Sigmoid colon (tissue), 7 donors: Measurements from ENCODE around the gene PACC1. TPM values are rescaled to one million over a fixed set of nuclear protein-coding genes. Genes with fewer than 3 reads are reported as not detected.

Experiments used
- DNase-seq: peaks from one replicate; pipeline ENCODE4 v3.0.0-alpha.2; 2019
- H3K27ac ChIP-seq, 4 donors: fragments of 200-600 bp; sonication (generic); one replicate each; pipeline ENCODE4 v1.5.1; 2016 to 2019; ENCODE audit warnings: mild to moderate bottlenecking in 1 of 4
- H3K27me3 ChIP-seq, 3 donors: fragments of 200-600 bp; sonication (generic); one replicate each; pipeline ENCODE4 v1.5.1; 2019; ENCODE audit warnings: mild to moderate bottlenecking in 1 of 3
- H3K36me3 ChIP-seq, 4 donors: fragments of 200-600 bp; sonication (generic); one replicate each; pipeline ENCODE4 v1.5.1; 2016 to 2019
- H3K4me1 ChIP-seq, 4 donors: fragments of 200-600 bp; sonication (generic); one replicate each; pipeline ENCODE4 v1.5.1; 2017 to 2019
- H3K4me3 ChIP-seq, 4 donors: fragments of 200-600 bp; sonication (generic); one replicate each; pipeline ENCODE4 v1.5.1; 2017 to 2019; ENCODE audit warnings: mild to moderate bottlenecking in 2 of 4, moderate library complexity in 1 of 4
- H3K9me3 ChIP-seq, 4 donors: fragments of 200-600 bp in 3 of 4; sonication (generic) in 3 of 4; one replicate each; pipeline versions ENCODE4 v1.5.1 to v1.6.1; 2013 to 2019
- EP300 ChIP-seq, 4 donors: sonication (generic); formaldehyde crosslinking; IDR thresholded peaks; one replicate each; pipeline ENCODE4 v1.6.1; 2017; ENCODE audit warnings: antibody characterized with exemption in 4 of 4
- POLR2A ChIP-seq, 2 donors: fragments of 450-650 bp; IDR thresholded peaks; one replicate each; pipeline ENCODE4 v1.6.1; 2016; ENCODE audit warnings: antibody characterized with exemption in 2 of 2, mild to moderate bottlenecking in 2 of 2, moderate library complexity in 2 of 2
- POLR2AphosphoS5 ChIP-seq, 4 donors: sonication (generic); formaldehyde crosslinking; IDR thresholded peaks; one replicate each; pipeline ENCODE4 v1.6.1; 2017; ENCODE audit warnings: antibody characterized with exemption in 4 of 4
- WGBS, 2 donors: extraction: QIAGEN DNeasy Blood & Tissue Kit; methylation state at CpG; one replicate each; pipeline ENCODE4 v1.1.7; 2013; 5-methylcytosine and 5-hydroxymethylcytosine counted together
- intact Hi-C: fragments of 100-400 bp; cut with DNase I; formaldehyde crosslinking; loops from one replicate; pipeline ENCODE4 v1.15.1; 2023
- polyA plus RNA-seq, 3 donors: library from polyadenylated mRNA; stranded (reverse); fragments of 200-250 nt; gene quantifications; one replicate each; pipeline ENCODE4 v1.2.3, GENCODE V29; 2013
- total RNA-seq, 4 donors: library from RNA; depleted of rRNA; stranded (reverse); fragments of >200 nt; gene quantifications; one replicate each; pipeline ENCODE4 v1.1.0, GENCODE V29; 2016
- TF ChIP-seq, protein P1 (sequence below), 4 experiments: fragments of 450-650 bp in 3 of 4; fragments of 200-600 bp in 1 of 4; IDR thresholded peaks; one replicate each; pipeline ENCODE4 v1.5.1; 2016 to 2019; ENCODE audit warnings: antibody characterized with exemption in 4 of 4, mild to moderate bottlenecking in 3 of 4, moderate library complexity in 2 of 4
- donor health status: healthy with polysubstance abuse.
- donor health status: Bipolar disorder and iron deficiency.
- donor health status: healthy.

Gene PACC1
- total and polyA plus RNA-seq, 7 donors: 0.60 to 6.9 (median 2.9) TPM

DNA sequence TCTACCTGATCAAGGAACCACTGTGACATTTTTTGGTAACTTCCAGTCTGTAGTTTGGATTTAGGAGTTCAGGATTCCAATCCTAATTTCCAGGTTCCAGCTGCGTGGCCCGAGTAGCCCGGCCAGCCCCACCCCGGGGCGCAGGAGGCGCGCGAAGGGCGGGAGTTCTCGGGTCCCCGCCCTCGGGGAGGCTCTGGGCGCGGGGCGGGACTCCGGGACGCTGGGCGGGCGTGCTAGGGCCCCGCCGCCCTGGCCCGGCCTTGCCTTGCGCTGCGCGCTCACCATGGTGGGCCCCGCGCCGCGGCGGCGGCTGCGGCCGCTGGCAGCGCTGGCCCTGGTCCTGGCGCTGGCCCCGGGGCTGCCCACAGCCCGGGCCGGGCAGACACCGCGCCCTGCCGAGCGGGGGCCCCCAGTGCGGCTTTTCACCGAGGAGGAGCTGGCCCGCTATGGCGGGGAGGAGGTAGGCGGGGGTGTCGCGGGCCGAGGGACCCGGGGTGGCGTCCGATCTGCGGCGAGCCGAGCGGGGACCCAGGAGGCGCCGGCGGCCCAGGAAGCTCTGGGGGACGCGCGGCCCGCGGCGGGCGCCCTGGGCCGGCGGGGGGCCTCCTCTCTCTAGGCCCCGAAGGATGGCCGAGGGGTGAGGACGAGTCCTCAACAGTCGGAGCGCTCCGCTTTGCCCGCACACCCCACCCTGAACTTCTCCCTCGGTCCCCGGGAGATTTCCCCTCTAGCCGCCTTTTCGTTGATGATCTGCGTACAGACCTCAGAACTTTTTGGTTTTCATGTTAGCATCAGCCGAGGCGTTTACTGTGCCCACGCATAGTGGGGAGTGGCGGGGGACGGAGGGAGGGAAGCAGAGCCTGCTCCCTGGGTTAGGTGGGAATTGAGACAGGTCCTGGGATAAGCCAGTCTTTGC is 18.2 kb upstream of the PACC1 start, which contains the start of gene NENF:
NENF (plus strand) TSS at position 260 of the 916 bp plus-strand sequence; CDS start at position 284, 24 bp downstream.
- no peaks in the 10 kb centered on the region for H3K36me3 ChIP-seq
- H3K27me3 ChIP-seq: no peaks in the 10 kb centered on the region
- TF ChIP-seq POLR2A (IDR thresholded peaks at IDR 0.05) (no peak), POLR2AphosphoS5 (IDR thresholded peaks at IDR 0.05) (peak; percentile 52 to 83 (median 74))
- peak within 1 kb of the TSS; percentile 35 to 96 (median 80) for H3K4me3 ChIP-seq
- peaks cover 0 to 18% (median 13%) of the 10 kb centered on the region in 4 donors for H3K4me1 ChIP-seq
- intact Hi-C loops: loop anchor here (5.0 kb wide), 2 partner anchors 146 to 396 kb away; partner anchors contain the start of genes DTL, INTS7 and PPP2R5A
- peak; percentile 90 for DNase-seq
- H3K9me3 ChIP-seq: no peaks in the 10 kb centered on the region
- H3K27ac ChIP-seq: peak within 1 kb of the TSS; percentile 76 to 90 (median 88)
- 1% methylated on average over 86 of the region's 86 CpGs for WGBS, 2 donors

DNA sequence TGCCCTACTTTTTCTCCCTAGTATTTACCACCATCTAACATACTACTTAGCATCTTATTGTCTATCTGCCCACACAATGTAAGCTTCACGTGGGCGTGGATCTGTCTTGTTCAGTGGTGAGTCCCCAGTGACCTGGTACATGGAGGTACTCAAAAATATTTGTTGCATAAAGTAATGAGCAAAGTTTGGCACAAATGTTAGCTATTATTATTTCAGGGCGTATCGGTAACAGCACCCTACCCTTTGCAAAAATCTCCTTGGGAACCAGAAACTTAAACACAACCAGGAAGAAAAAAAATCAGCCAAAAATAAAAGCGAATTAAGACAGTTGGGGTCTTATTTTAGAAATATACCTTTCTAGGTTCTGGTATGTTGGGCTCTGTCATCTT is 17.6 kb upstream of the PACC1 start:
- H3K36me3 ChIP-seq: no peaks in the 10 kb centered on the region
- TF ChIP-seq POLR2A (IDR thresholded peaks at IDR 0.05): no peak
- no peak for TF ChIP-seq POLR2AphosphoS5 (IDR thresholded peaks at IDR 0.05)
- TF ChIP-seq EP300 (IDR thresholded peaks at IDR 0.05): no peak
- TF ChIP-seq, protein P1, sequence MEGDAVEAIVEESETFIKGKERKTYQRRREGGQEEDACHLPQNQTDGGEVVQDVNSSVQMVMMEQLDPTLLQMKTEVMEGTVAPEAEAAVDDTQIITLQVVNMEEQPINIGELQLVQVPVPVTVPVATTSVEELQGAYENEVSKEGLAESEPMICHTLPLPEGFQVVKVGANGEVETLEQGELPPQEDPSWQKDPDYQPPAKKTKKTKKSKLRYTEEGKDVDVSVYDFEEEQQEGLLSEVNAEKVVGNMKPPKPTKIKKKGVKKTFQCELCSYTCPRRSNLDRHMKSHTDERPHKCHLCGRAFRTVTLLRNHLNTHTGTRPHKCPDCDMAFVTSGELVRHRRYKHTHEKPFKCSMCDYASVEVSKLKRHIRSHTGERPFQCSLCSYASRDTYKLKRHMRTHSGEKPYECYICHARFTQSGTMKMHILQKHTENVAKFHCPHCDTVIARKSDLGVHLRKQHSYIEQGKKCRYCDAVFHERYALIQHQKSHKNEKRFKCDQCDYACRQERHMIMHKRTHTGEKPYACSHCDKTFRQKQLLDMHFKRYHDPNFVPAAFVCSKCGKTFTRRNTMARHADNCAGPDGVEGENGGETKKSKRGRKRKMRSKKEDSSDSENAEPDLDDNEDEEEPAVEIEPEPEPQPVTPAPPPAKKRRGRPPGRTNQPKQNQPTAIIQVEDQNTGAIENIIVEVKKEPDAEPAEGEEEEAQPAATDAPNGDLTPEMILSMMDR (IDR thresholded peaks at IDR 0.05): no peak
- intact Hi-C loops: loop anchor here (5.0 kb wide), 2 partner anchors 145 to 395 kb away; partner anchors contain the start of genes DTL, INTS7 and PPP2R5A
- WGBS, 2 donors: 10 to 35% methylated on average over 5 of the region's 5 CpGs
- peak overlapping the region; percentile 76 to 90 (median 88) for H3K27ac ChIP-seq
- H3K4me3 ChIP-seq: peak overlapping the region; percentile 18 to 96 (median 80)
- H3K27me3 ChIP-seq: no peaks in the 10 kb centered on the region
- no peak for DNase-seq
- peaks cover 0 to 18% (median 13%) of the 10 kb centered on the region in 4 donors for H3K4me1 ChIP-seq
- no peaks in the 10 kb centered on the region for H3K9me3 ChIP-seq

- H3K4me1 ChIP-seq: peaks cover 0 to 18% (median 13%) of the 10 kb centered on the region in 4 donors
- WGBS, 2 donors: 49 to 80% methylated on average over 9 of the region's 9 CpGs
- intact Hi-C loops: loop anchor here (5.0 kb wide), 2 partner anchors 144 to 394 kb away; partner anchors contain the start of genes DTL, INTS7 and PPP2R5A
Measured at GRCh38 chr1:212431644-212432043, 17.0 kb upstream of the PACC1 start.

DNA sequence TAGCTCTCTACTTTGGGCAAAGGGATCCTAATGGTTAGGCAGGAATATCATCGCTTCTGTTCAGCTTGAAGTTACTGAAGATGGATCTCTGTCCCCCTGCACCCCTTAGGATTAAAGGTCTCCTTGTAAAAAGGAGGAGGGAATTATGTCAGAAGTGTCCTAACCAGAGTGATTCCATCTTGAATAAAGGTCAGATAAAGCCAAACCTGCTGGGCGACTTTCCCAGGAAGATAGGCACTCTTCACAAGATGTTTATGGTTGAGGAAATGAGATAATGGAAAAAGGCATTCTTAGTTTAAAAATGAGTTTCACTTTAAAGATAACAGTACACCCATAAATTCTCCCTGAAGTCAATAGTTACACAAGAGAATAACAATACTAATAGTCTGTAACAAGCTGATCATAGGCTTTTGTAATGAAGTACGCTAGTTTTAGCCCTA is 16.3 kb upstream of the PACC1 start:
- TF ChIP-seq POLR2AphosphoS5 (IDR thresholded peaks at IDR 0.05) (no peak), EP300 (IDR thresholded peaks at IDR 0.05) (no peak), POLR2A (IDR thresholded peaks at IDR 0.05) (no peak)
- H3K4me1 ChIP-seq: peaks cover 0 to 18% (median 13%) of the 10 kb centered on the region in 4 donors
- intact Hi-C loops: loop anchor here (5.0 kb wide), 2 partner anchors 144 to 394 kb away; partner anchors contain the start of genes DTL, INTS7 and PPP2R5A
- DNase-seq: no peak
- no peaks in the 10 kb centered on the region for H3K27me3 ChIP-seq
- H3K9me3 ChIP-seq: no peaks in the 10 kb centered on the region
- H3K27ac ChIP-seq: no peak overlapping the region
- H3K4me3 ChIP-seq: no peak overlapping the region
- no peaks in the 10 kb centered on the region for H3K36me3 ChIP-seq
- 15 to 57% methylated on average over 3 of the region's 3 CpGs for WGBS, 2 donors

More at GRCh38 chr1:212431644-212432043, 17.0 kb upstream of the PACC1 start:
- TF ChIP-seq EP300 (IDR thresholded peaks at IDR 0.05): no peak
- no peak for TF ChIP-seq POLR2AphosphoS5 (IDR thresholded peaks at IDR 0.05)
- TF ChIP-seq, protein P1 (IDR thresholded peaks at IDR 0.05): no peak
- no peak for TF ChIP-seq POLR2A (IDR thresholded peaks at IDR 0.05)
- DNase-seq: no peak
- Histone ChIP-seq H3K36me3 (no peaks in the 10 kb centered on the region), H3K9me3 (no peaks in the 10 kb centered on the region), H3K27me3 (no peaks in the 10 kb centered on the region), H3K4me3 (no peak overlapping the region), H3K27ac (no peak overlapping the region)

DNA sequence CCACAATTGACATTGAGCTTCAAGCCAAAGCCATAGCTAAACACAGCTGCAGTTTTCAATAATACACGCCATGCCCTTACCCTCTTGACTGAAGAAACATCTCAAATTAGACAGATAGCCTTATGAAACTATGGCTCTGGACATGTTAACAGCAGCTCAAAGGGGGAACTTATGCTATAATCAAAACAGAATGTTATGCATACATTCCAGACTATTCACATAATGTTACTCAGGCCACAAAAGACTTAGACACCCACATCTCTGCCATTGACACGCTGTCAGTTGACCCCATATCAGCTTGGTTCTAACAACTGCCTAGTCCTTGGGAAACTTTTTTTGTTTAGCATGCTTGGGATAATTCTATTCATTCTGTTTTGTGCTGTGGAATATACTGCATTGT is 15.7 kb upstream of the PACC1 start:
- TF ChIP-seq EP300 (IDR thresholded peaks at IDR 0.05): no peak
- TF ChIP-seq, protein P1 (IDR thresholded peaks at IDR 0.05): no peak
- no peak for TF ChIP-seq POLR2A (IDR thresholded peaks at IDR 0.05)
- TF ChIP-seq POLR2AphosphoS5 (IDR thresholded peaks at IDR 0.05): no peak
- H3K4me3 ChIP-seq: no peak overlapping the region
- no peak for DNase-seq

More for the DNA sequence above, 15.7 kb upstream of the PACC1 start:
- Histone ChIP-seq H3K4me1 (peaks cover 0 to 18% (median 13%) of the 10 kb centered on the region in 4 donors), H3K27me3 (no peaks in the 10 kb centered on the region), H3K27ac (no peak overlapping the region), H3K36me3 (no peaks in the 10 kb centered on the region), H3K9me3 (no peaks in the 10 kb centered on the region)
- intact Hi-C loops: loop anchor here (5.0 kb wide), 2 partner anchors 143 to 393 kb away; partner anchors contain the start of genes DTL, INTS7 and PPP2R5A
- 56 to 80% methylated on average over 2 of the region's 2 CpGs for WGBS, 2 donors
